HepG2 (cell line): Measurements from ENCODE around the gene ZNF669. TPM values are rescaled to one million over a fixed set of nuclear protein-coding genes. Genes with fewer than 3 reads are reported as not detected.

ENCODE experiments used
- ATF6 ChIP-seq: sonication (generic); formaldehyde crosslinking; conservative IDR thresholded peaks from 2 replicates; pipeline ENCODE4 v1.4.0; 2020; ENCODE audit warnings: missing genetic modification reagents
- CREB1 ChIP-seq, 2 experiments: fragments of 450-650 bp in 1 of 2; IDR thresholded peaks; 2 replicates each; pipeline ENCODE4 v1.6.1; 2016 to 2017; ENCODE audit warnings: control low read depth in 1 of 2, mild to moderate bottlenecking in 1 of 2, missing compliant biosample characterization in 1 of 2, missing genetic modification characterization in 1 of 2
- CREM ChIP-seq, 2 experiments: sonication (generic) in 1 of 2; formaldehyde crosslinking in 1 of 2; IDR thresholded peaks; 2 replicates each; pipeline versions ENCODE4 v1.4.0 to v1.6.1; 2016 to 2020; ENCODE audit warnings: antibody characterized with exemption in 1 of 2, mild to moderate bottlenecking in 1 of 2, missing genetic modification reagents in 1 of 2
- ELK4 ChIP-seq: sonication (generic); formaldehyde crosslinking; IDR thresholded peaks from 2 replicates; pipeline ENCODE4 v1.9.0; 2021; ENCODE audit warnings: missing genetic modification reagents, borderline replicate concordance
- GZF1 ChIP-seq: sonication (generic); formaldehyde crosslinking; IDR thresholded peaks from 2 replicates; pipeline ENCODE4 v1.5.1; 2020; ENCODE audit warnings: mild to moderate bottlenecking, missing genetic modification reagents
- HMGXB4 ChIP-seq, 2 experiments: sonication (generic) in 1 of 2; formaldehyde crosslinking in 1 of 2; IDR thresholded peaks; 2 replicates each; pipeline versions ENCODE4 v1.4.0 to v1.6.1; 2018 to 2020; ENCODE audit warnings: missing genetic modification reagents in 2 of 2, borderline replicate concordance in 1 of 2, low read depth in 1 of 2, mild to moderate bottlenecking in 1 of 2, missing biosample characterization in 1 of 2
- MXD1 ChIP-seq: sonication (generic); formaldehyde crosslinking; IDR thresholded peaks from 2 replicates; pipeline ENCODE4 v1.4.0; 2020; ENCODE audit warnings: mild to moderate bottlenecking, missing genetic modification reagents
- NPAS2 ChIP-seq: sonication (generic); formaldehyde crosslinking; IDR thresholded peaks from 2 replicates; pipeline ENCODE4 v1.8.0; 2022; ENCODE audit warnings: mild to moderate bottlenecking, missing genetic modification reagents, borderline replicate concordance
- SKI ChIP-seq: fragments of 450-650 bp; IDR thresholded peaks from one replicate; pipeline ENCODE4 v1.6.1; 2018; ENCODE audit warnings: mild to moderate bottlenecking; ENCODE audit not compliant: partially characterized antibody
- SNRNP70 ChIP-seq: fragments of 200-400 bp; formaldehyde crosslinking; IDR thresholded peaks from 2 replicates; pipeline ENCODE4 v1.6.1; 2017; ENCODE audit warnings: mild to moderate bottlenecking, low read depth, low read length, moderate library complexity
- TOPORS ChIP-seq: sonication (generic); formaldehyde crosslinking; IDR thresholded peaks from 2 replicates; pipeline ENCODE4 v1.8.0; 2023; ENCODE audit warnings: mild to moderate bottlenecking, missing genetic modification reagents
- TRIM24 ChIP-seq: sonication (generic); formaldehyde crosslinking; IDR thresholded peaks from 2 replicates; pipeline ENCODE4 v1.8.0; 2022; ENCODE audit warnings: mild to moderate bottlenecking, missing genetic modification reagents
- ZFP62 ChIP-seq: sonication (generic); formaldehyde crosslinking; IDR thresholded peaks from 2 replicates; pipeline ENCODE4 v1.4.0; 2020; ENCODE audit warnings: missing genetic modification reagents
- ZNF260 ChIP-seq: sonication (generic); formaldehyde crosslinking; IDR thresholded peaks from 2 replicates; pipeline ENCODE4 v1.4.0; 2020; ENCODE audit warnings: missing genetic modification reagents, low read depth, mild to moderate bottlenecking, borderline replicate concordance
- ZNF326 ChIP-seq: sonication (generic); formaldehyde crosslinking; IDR thresholded peaks from 2 replicates; pipeline ENCODE4 v1.4.0; 2020; ENCODE audit warnings: missing genetic modification reagents, borderline replicate concordance
- ZNF512B ChIP-seq: sonication (generic); formaldehyde crosslinking; IDR thresholded peaks from 2 replicates; pipeline ENCODE4 v1.5.1; 2020; ENCODE audit warnings: missing genetic modification reagents, mild to moderate bottlenecking, borderline replicate concordance
- ZNF607 ChIP-seq: sonication (generic); formaldehyde crosslinking; IDR thresholded peaks from 2 replicates; pipeline ENCODE4 v1.5.1; 2020; ENCODE audit warnings: missing genetic modification reagents, mild to moderate bottlenecking, borderline replicate concordance
- ZNF766 ChIP-seq: sonication (generic); formaldehyde crosslinking; IDR thresholded peaks from 2 replicates; pipeline ENCODE4 v1.5.0; 2020; ENCODE audit warnings: missing genetic modification reagents, borderline replicate concordance
- ZNF775 ChIP-seq: sonication (generic); formaldehyde crosslinking; IDR thresholded peaks from 2 replicates; pipeline ENCODE4 v1.4.0; 2020; ENCODE audit warnings: missing genetic modification reagents, mild to moderate bottlenecking, moderate library complexity, borderline replicate concordance
- polyA plus RNA-seq, 8 experiments: library from polyadenylated mRNA; depleted of rRNA in 3 of 8; stranded (reverse) in 7 of 8; unstranded in 1 of 8; fragments of >200 nt; fragmentation: Illumina TruSeq in 4 of 8; extraction: Trizol in 4 of 8; gene quantifications; 2 replicates each; pipeline versions ENCODE4 v1.2.1 to v1.2.3, GENCODE V29; 2011 to 2016; ENCODE audit warnings: low read depth in 4 of 8, missing spikeins in 1 of 8, mixed read lengths in 1 of 8; ENCODE audit not compliant: insufficient read depth in 1 of 8
- total RNA-seq, 5 experiments: library from RNA; depleted of rRNA; stranded (reverse); fragments of >200 nt; fragmentation: Illumina TruSeq; extraction: Trizol; gene quantifications; 2 replicates each; pipeline ENCODE4 v1.2.3, GENCODE V29; 2016; ENCODE audit warnings: low read depth in 1 of 5

Gene ZNF669
- total and polyA plus RNA-seq, 2 of the 13 experiments (the other 11 are each of a cell fraction or from before 2014, with no cell fraction given), result 3.1 to 14.6 TPM

GRCh38 chr1:247103859-247104591 lies at the start of gene ZNF669 (continued):
- TF ChIP-seq ZNF512B (CRISPR knock-in tag) (no peak), SKI (peak; percentile 38), NPAS2 (CRISPR knock-in tag) (no peak), ZNF326 (no peak), SNRNP70 (no peak), GZF1 (CRISPR knock-in tag) (no peak), MXD1 (peak; percentile 61; the same call in 1 of the 2 replicates), ZNF766 (CRISPR knock-in tag) (peak; percentile 77), ELK4 (CRISPR knock-in tag) (no peak), ATF6 (0 out of 2 replicates have a peak, but pooled peaks have one; percentile 33), ZNF260 (CRISPR knock-in tag) (no peak), TOPORS (peak; percentile 89), ZNF607 (CRISPR knock-in tag) (peak; percentile 77; the same call in 1 of the 2 replicates), CREM (IDR thresholded peaks at IDR 0.05) (peak; percentile 43; the same call in 1 of the 2 replicates), CREM (CRISPR knock-in tag; IDR thresholded peaks at IDR 0.05) (no peak), TRIM24 (CRISPR knock-in tag) (no peak), HMGXB4 (CRISPR knock-in tag; IDR thresholded peaks at IDR 0.05; ENCODE audit: borderline replicate concordance in 1 of 2, low read depth in 1 of 2) (peak; percentile 73 to 74; a peak in 2 of 4 replicates), CREB1 (IDR thresholded peaks at IDR 0.05) (peak; percentile 81), CREB1 (CRISPR knock-in tag; IDR thresholded peaks at IDR 0.05) (peak; percentile 71), ZFP62 (CRISPR knock-in tag) (no peak), ZNF775 (CRISPR knock-in tag) (no peak)
